GM21529 (cell line): ENCODE results near the gene LY86.

Source experiments
- ATAC-seq: cut with Tn5 transposase; IDR thresholded peaks from one replicate; pipeline ENCODE4 v1.9.1; 2021; ENCODE audit not compliant: unreplicated experiment

Gene LY86

DNA sequence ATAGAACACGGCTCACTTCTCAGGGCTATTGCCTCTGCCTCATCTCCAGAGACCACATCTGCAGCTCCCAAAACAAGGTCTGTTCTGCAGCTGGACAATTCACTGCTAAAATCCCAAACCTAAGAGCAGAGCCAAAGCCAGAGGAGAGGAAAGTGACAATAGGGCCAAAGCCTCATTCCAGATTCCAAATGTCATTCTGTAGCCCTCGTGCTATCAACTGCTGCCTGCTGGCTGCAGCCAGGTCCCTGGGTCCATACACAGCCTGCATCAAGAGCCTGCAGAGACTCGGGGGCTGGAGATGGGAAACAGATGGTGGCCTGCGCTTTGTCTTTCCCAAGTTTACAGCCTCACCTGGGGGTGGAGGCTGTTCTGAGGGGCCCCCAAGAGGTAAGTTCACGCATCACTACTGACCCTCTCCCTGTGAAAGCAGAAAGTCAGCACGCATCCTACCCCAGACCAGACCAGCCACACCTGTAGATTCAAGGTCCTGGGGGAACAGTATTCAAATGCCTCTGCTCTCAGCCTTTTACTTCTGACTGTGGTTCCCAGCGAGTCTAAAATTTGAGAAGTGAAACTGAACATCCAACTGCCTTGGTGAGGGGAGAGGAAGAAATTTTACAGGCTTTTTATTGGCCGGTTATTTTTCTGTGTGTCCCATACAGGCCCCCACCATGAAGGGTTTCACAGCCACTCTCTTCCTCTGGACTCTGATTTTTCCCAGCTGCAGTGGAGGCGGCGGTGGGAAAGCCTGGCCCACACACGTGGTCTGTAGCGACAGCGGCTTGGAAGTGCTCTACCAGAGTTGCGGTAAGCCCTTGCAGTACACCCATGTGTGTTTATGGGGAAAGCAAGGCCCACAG lies at the start of gene LY86:
Gene LY86, plus strand, starts transcription at position 657 of the 860 bp plus-strand sequence. Its CDS starts 15 bp downstream, at position 672.
- peak; percentile 45 for ATAC-seq

DNA sequence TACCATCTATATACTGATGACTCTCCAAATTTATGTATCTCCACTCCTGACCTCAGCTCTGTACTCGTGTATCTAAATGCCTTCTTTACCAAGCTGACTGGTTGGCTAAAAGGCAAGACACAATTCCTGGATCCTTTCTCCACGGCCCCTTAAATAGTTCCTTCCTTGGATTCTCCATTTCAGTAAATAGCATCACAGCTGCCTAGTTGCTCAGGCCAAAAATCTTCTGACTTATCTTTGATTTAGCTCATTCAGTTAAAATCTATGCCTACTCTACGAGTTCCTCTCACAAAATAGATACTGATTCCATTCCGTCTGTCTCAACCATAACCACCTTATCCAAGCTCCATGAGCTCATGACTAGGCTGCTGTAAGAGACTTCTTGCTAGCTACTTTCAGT lies 49.5 kb upstream of the LY86 start:
- ATAC-seq: no peak

DNA sequence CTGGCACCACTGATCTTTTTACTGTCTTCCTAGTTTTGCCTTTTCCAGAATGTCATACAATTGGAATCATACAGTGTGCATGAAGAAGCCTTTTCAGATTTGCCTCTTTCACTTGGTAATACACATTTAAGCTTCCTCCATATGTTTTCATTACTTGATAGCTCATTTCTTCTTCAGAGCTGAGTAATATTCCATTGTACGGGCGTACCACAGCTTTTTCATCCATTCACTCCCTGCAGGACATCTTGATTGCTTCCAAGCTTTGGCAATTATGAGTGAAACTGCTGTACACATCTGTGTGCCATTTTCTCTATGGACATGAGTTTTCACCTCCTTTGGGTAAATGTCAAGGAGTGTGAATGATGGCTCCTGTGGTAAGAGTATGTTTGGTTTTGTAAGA lies 46.2 kb upstream of the LY86 start:
- no peak for ATAC-seq

DNA sequence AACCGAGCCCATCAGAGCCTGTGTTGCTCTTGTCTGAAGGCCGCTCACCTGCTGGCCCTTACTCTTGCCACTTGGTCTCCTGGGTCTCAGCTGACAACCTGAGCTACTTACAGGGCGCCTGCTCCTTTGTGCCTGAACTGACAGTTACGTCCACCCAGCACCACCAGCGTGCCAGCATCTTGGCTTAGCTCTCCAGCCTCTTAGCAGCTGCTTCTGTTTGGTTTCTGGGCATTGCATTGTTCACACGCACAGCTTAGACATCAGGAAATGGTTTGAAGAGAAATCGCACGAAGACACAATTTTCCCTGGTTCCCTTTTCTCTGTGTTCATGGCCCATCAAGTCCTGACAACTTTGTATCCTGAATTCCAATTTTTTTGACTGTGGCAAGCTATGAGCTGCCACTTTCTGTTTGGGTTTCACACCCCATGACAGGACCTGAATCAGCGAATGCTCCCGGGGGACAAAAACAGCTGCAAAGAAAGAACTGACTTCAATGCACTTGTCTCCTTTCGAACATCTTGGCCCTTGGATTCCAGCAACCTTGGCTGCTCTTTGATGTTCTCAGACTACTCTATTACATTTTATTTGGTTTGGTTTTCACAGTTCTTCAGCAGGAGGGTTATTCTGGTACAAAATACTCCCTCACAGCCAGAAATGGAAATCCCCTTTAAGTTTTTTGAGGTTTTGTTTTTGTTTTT lies 45.2 kb upstream of the LY86 start:
- no peak for ATAC-seq

DNA sequence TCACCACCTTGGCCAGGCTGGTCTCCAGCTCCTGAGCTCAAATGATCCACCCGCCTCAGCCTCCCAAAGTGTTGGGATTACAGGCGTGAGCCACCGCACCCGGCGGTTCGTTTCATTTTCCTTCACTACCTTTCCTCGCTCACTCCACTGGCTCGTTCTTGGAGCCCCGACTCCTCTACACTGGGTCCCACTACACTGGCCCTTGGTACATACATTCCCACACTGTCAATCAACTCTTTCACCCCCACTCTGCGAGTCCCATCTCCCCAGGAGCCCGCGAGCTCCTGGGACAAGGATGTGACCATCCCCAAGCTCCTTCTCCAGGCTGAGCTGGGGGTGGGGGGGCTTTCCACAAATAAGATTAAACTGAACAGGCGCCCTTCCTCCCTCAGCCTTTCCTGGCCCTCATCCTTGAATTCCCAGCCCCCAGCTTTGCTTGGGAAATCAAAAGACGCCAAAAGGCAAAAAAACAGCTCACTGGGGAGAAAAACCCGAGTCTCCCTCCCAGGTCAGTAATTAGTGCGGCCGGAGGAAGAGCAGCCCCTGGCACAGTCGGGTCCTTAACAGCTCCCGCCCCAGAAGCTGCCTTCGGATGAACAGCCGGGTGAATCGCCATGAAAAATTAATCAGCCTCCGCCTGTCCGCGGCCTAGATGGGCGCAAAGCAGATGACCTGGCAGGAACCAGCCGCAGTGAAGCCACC lies 42.8 kb upstream of the LY86 start:
- ATAC-seq: no peak

DNA sequence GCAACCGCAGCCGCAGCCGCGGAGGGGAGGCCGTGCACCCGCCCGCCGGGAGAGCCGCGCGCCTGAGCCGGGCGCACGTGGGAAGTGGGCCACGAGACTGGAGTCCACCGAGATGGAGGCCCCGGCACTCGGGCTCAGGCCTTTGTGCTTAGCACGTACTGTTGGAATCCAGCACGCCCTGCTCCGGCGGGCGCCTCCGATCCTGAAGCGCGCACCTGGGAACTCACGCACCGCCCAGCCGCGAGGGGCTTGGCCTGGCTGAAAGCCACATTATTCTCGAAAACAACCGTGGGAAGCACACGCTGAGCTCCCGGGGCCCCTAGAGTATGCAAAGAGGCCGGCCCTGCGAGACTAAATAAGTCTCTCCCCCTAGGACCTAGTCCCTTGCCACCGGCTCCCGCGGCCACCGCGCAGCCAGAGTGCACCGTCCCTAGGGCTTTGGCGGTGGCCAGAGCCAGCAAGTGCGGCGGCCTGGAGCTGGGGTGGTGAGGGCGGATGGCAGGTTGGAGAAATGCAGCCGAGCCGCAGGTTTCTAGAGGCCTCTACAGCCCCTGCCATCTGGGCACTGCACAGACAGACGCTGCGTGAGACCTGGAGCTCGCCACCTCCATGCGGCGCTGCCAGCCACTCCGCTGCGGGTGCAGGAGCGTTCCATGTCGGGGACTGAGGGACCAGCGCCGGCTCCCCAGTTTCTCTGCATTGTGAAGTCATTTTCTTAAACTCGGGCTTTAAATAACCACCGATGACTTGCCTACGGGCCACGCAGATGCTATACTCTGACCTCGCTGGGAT lies 42.0 kb upstream of the LY86 start:
- ATAC-seq: peak; percentile 45

DNA sequence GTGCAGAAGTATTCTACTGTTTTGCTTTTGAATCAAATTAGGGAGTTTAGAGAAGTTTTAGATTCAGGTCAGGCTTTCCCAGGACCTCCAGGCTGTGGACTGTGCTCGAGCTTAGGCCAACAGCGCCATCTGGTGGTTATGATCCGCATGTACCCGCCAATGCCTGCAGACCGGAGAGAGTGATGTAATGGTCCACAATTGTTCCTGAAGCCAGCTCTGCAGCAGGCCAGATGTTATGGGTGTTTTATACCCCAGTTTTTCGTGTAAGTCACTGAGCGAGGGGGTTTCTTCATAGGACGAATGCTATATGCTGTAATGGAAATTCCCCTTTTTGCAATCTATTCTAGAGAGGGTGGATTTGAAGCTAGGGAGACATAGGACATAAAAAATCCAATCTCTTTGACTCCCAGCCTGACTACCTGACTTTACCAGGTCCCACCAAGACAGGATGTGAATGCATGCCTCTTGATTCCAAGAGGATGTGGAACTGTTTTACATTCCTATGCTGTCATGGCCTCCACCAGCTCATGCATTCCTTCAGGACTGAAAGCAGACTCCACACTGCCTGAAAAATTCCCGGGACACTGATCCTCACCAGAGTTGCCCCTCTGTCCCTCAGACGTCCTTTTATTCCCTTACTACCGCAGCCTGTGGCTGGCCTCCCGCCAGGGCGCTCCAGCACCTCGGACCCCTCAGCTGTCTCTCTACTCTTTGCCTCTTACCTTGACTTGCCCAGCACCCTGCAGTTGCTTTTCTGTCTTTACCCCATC lies 41.2 kb upstream of the LY86 start:
- peak; percentile 87 for ATAC-seq

DNA sequence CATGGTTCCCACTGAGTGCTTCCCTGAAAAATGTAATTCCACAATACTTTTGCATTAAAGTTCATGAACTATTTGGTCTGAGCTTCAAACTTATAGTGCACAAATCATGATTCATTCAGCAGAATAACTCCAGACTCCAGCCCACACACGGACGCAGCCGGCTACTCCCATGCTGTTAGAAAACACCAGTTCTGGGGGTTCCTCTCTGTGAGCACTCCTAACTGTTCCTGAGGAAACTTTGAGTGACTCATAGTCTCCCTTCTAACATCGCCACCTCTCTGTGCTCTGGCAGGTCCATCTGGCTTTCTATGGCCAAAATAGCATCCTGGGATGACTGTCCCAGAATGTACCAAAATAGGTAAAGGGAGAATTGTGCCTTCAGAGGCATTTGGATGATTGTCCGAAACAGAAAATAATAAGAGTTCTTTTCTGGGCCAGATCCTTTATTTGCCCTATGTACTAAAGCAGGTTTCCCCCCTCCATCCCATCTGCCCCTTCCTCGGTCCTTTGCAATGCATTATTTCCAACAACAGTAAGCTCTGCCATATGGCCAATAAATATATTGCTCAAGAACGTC lies 32.3 kb upstream of the LY86 start:
- ATAC-seq: no peak

DNA sequence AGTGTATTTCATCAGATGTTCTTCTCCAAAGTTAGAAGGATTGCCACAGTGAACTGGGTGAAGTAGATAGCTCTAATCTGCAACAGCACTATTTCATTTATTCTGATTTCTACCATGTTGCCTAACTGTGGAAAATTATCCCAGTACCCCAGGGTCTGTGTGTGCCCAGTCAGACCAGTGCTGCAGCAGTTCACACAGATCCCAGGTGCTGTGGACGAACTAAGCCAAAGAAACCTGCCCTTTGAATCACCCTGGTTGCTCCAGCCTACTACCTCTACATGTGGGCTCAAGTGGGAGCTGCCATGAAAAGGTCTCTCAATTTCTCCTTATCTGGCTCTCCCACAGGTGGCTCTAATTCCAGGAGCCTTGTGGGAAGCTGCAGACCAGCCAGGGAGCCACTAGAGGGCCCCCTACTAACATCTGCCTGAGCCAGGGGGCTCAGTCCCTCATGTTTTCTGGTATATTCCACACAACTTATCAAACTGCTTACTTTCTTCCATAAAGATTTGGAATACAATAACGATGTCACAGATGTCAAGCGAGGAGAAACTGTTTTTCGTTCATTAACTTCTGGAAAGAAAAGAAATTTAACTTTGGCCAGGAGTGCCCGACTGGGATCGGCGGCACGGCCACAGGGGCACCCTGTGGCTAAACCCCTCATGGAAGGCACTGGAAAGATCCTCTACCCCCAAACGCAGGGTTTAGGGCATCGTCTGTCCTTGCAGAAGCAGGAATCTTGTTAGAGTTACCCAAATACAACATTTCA lies 31.6 kb upstream of the LY86 start:
- ATAC-seq: peak; percentile 58

DNA sequence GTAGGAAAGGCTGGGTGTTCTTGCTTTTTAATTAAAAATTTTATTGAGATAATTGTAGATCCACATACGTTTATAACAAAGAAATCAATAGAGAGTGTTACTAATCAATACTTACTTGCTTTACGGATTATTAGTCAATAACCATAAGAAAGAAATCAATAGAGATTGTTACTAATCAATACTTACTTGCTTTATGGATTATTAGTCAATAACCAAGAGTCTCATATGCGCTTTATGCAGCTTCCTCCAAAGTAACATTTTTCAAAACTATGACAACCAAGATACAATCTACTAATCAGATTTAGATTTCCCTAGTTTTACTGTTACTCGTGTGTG lies 31.0 kb upstream of the LY86 start:
- no peak for ATAC-seq

DNA sequence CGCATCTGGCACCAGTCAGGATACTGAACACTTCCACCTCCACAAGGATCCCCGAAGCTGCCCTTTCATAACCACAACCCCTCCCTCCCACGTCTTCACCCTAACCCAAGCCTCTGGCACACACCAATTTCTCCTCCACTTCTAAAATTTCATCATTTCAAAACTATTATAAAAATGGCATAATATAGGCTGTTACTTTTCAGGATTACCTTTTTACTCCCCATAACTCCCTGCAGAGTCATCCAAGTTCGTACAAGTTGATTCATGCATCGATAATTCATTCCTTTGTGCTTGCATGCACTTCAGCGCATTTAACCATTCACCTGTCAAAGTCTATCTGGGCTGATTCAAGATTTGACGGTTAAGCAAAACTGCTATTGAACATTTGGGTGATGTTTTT lies 30.6 kb upstream of the LY86 start:
- no peak for ATAC-seq

DNA sequence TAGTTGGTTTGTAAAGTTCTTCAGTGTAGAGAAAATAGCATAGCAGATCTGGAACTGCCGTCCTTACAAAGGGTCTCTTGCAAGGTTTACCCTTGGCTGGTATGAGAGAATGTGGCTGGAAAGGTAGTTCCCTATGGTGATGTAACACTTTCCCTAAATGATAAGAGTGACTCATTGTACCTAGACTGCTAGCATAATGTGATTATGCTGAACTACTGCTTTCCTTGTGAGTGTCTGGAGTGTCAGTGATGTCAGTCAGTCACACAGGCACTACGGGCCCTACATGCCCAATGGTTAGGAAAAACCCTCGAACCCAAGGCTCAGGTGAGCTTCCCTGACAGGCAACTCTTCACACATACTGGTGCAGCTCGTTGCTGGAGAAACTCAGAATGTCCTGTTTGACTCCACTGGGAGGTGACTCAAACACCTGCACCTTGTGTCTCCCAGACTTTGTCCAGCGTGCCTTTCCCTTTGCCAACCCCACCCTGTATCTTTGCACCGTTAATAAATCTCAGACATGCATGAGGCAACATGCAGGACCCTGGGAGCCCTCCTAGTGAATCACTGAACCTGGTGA lies 28.4 kb upstream of the LY86 start:
- ATAC-seq: no peak

DNA sequence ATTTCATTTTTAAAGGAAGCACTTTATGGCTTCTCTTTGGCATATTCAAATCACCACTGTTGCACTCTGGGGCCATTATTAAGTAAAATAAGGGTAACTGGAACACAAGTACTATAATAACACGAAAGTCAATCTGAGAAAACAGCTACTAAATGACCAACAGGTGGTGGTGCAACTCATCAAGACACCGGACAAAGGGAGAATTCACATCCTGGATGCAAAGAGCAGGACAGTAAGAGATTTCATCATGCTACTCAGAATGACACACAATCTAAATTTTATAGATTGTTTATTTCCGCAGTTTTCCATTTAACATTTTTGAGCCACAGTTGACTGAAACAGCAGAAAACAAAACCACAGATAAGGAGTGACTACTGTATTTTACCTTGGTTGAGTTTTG lies 27.6 kb upstream of the LY86 start:
- no peak for ATAC-seq

DNA sequence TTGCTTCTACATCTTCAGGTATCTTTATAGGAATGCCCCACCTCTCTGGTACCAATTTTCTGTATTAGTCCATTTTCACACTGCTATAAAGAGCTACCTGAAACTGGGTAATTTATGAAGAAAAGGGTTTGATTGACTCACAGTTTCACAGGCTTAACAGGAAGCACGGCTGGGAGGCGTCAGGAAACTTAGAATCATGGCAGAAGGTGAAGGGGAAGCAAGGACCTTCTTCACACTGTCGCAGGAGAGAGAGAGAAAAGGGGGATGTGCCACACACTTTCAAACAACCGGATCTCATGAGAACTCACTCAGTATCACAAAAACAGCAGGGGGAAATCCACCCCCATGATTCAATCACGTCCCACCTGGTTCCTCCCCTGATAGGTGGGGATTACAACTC lies 24.4 kb upstream of the LY86 start:
- ATAC-seq: no peak

DNA sequence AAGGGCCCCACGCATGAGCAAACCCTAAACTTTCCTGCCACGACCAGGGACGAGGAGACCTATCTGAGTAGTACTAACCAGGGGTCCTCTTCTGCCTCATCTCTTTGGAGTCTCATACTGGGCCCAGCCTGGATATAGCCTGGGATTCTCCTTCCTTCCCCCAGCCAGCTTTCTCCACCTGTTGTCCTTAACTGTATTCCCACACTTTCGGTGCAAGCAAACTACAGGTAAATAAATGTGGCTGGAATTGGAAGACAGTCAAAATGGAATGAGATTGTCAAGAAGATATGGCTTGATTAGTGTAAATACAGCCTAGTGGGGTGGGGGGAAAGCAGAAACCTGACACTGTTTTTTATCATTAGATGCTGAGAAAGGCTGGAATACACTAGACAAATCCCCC lies 23.5 kb upstream of the LY86 start:
- ATAC-seq: no peak

DNA sequence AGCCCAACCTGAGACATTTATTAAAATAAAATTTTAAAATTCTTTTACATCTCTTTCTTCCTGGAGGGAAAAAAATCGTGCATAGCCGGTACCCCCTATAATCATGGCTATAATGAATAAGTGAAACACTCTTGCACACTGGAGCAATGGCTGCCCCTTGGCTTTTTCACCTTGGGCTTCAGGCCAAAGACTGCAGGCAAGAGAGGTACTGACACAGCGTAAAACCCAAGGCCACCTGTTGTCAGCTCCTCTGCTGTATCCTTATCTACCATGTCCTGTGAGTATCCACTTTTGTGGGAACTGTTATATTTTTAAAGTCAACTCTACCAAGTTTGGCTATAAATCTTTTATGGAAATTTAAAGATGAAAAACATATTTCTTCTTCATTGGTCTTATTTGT lies 23.0 kb upstream of the LY86 start:
- no peak for ATAC-seq

DNA sequence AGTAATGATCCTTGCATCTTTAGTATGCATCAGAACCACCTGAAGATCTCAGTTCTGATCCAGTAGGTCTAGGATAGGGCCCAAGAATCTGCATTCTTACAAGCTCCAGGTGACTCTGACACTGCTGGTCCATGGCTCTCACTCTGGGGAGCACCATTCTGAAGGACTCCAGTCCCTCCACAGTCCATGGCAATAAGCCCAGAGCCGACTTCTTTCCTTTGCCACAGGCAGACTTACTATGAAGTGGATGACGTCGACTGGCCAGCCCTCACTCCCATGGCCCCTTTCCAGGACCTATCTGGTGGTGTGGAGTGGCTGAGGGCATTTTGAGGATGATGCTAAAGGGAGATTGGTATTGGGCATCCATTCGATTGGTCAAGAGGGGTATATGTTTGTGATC lies 21.8 kb upstream of the LY86 start:
- ATAC-seq: no peak

DNA sequence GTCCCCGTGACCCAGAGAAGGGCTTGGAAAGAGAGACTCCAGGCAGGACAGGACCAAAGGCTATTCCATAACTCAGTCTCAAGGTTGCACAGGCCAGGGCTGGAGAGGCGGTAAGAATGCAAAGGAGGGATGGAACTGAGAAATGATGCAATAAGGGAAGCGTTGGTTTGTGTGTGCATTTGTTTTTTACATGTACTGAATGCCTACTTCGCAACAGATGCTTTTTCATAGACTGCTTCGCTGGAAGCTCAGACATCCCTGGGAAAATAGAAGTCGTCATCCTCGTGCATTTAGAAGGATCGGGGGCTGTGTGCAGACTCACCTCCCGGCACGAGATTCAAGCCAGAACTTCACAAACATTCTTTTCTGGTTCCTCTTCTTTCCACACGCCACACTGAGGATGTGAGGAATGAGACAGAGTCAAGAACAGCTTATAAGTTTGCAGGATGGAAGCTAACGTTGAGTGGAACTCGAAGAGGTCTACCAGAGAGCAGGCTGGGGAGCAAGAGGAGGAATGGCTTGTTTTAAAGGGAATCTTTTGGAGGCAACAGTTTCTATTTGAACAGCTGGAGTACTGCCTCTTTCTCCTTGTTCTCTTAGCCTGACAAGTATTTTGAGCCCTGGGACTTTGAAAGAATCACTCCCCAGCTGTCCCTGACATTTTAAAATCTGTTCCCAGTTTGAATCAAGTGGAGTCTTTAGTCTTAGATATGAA lies 19.3 kb upstream of the LY86 start:
- no peak for ATAC-seq
